GM12878 (cell line): Measurements from ENCODE around the gene FANCC.

ENCODE experiments used
- CTCF ChIP-seq, 3 experiments: IDR thresholded peaks in 2 of 3; conservative IDR thresholded peaks in 1 of 3; 2 replicates each; pipeline ENCODE4 v1.5.1; 2011; ENCODE audit warnings: low read depth in 3 of 3, low read length in 3 of 3, mild to moderate bottlenecking in 3 of 3, control low read depth in 2 of 3, moderate library complexity in 2 of 3, inconsistent platforms in 1 of 3, mixed read lengths in 1 of 3; ENCODE audit not compliant: control insufficient read depth in 2 of 3, insufficient read depth in 1 of 3; ENCODE audit errors: extremely low read depth in 1 of 3
- EP300 ChIP-seq, 2 experiments: fragments of 150-350 bp in 1 of 2; IDR thresholded peaks; 2 replicates each; pipeline ENCODE4 v1.6.1; 2011 to 2012; ENCODE audit warnings: low read depth in 2 of 2, low read length in 2 of 2, borderline replicate concordance in 1 of 2, improper control_type of control experiment in 1 of 2, inconsistent platforms in 1 of 2; ENCODE audit not compliant: control insufficient read depth in 1 of 2
- NBN ChIP-seq: fragments of 450-650 bp; IDR thresholded peaks from 2 replicates; pipeline ENCODE4 v1.6.1; 2016
- PML ChIP-seq: IDR thresholded peaks from 2 replicates; pipeline ENCODE4 v1.6.1; 2012; ENCODE audit warnings: low read length, inconsistent platforms
- RBBP5 ChIP-seq: fragments of 200-600 bp; sonication (generic); conservative IDR thresholded peaks from 2 replicates; pipeline ENCODE4 v1.6.1; 2016
- REST ChIP-seq: IDR thresholded peaks from 2 replicates; pipeline ENCODE4 v1.6.1; 2012; ENCODE audit warnings: mild to moderate bottlenecking, low read depth, low read length
- SMARCA5 ChIP-seq: fragments of 450-650 bp; IDR thresholded peaks from 2 replicates; pipeline ENCODE4 v1.6.1; 2017; ENCODE audit warnings: mild to moderate bottlenecking
- SMC3 ChIP-seq: IDR thresholded peaks from 2 replicates; pipeline ENCODE4 v1.6.1; 2011; ENCODE audit warnings: low read length, improper control_type of control experiment, borderline replicate concordance
- TAF1 ChIP-seq: IDR thresholded peaks from 2 replicates; pipeline ENCODE4 v1.6.1; 2011; ENCODE audit warnings: mild to moderate bottlenecking, low read depth, low read length, borderline replicate concordance
- ZBTB33 ChIP-seq: fragments of 450-650 bp; IDR thresholded peaks from 2 replicates; pipeline ENCODE4 v1.6.1; 2017; ENCODE audit warnings: mild to moderate bottlenecking

GRCh38 chr9:95349091-95350038 lies 31.9 kb upstream of the FANCC start:
- TF ChIP-seq TAF1 (no peak), REST (no peak), PML (no peak), ZBTB33 (no peak), RBBP5 (no peak), CTCF (IDR thresholded peaks at IDR 0.05 in 2 of 3, conservative IDR thresholded peaks at IDR 0.05 in 1 of 3; ENCODE audit: control insufficient read depth in 2 of 3, extremely low read depth in 1 of 3, insufficient read depth in 1 of 3, low read depth in 3 of 3, low read length in 3 of 3) (no peak), NBN (no peak), SMC3 (no peak), SMARCA5 (no peak), EP300 (IDR thresholded peaks at IDR 0.05; ENCODE audit: borderline replicate concordance in 1 of 2, control insufficient read depth in 1 of 2, low read depth in 2 of 2, low read length in 2 of 2) (no peak)
